Memory B cell (primary cell): ENCODE results near the gene DLG5.

Source experiments
- ATAC-seq: fragments of 150-1000 bp; cut with Tn5 transposase; 2 replicates; pipeline ENCODE4 v1.10.0; 2021; ENCODE audit warnings: low read depth, mild to moderate bottlenecking, moderate library complexity
- DNase-seq, 2 donors: peaks; one replicate each; pipeline ENCODE4 v3.0.0; 2022; ENCODE audit warnings: low spot score in 2 of 2
- H3K27ac Mint-ChIP-seq: one replicate; pipeline ENCODE4 v1.8.0; 2022; ENCODE audit warnings: mild to moderate bottlenecking, moderate library complexity, mixed read lengths
- H3K27me3 Mint-ChIP-seq: one replicate; pipeline ENCODE4 v1.8.0; 2022; ENCODE audit warnings: mixed read lengths
- H3K36me3 Mint-ChIP-seq: one replicate; pipeline ENCODE4 v1.8.0; 2022; ENCODE audit warnings: mild to moderate bottlenecking, mixed read lengths
- H3K4me1 Mint-ChIP-seq: one replicate; pipeline ENCODE4 v1.8.0; 2022; ENCODE audit warnings: mixed read lengths
- H3K4me3 Mint-ChIP-seq: one replicate; pipeline ENCODE4 v1.8.0; 2022; ENCODE audit warnings: mild to moderate bottlenecking, moderate library complexity, mixed read lengths
- H3K9me3 Mint-ChIP-seq: one replicate; pipeline ENCODE4 v1.8.0; 2022; ENCODE audit warnings: mixed read lengths

DLG5 gene

GRCh38 chr10:77850620-77851231, 75.8 kb downstream of the DLG5 start:
- Mint-ChIP-seq H3K4me3 (no peak overlapping the region), H3K36me3 (no peaks in the 10 kb centered on the region), H3K4me1 (no peaks in the 10 kb centered on the region), H3K27me3 (no peaks in the 10 kb centered on the region), H3K9me3 (no peaks in the 10 kb centered on the region), H3K27ac (no peak overlapping the region)
- DNase-seq (no peak), ATAC-seq (no peak)

DNA sequence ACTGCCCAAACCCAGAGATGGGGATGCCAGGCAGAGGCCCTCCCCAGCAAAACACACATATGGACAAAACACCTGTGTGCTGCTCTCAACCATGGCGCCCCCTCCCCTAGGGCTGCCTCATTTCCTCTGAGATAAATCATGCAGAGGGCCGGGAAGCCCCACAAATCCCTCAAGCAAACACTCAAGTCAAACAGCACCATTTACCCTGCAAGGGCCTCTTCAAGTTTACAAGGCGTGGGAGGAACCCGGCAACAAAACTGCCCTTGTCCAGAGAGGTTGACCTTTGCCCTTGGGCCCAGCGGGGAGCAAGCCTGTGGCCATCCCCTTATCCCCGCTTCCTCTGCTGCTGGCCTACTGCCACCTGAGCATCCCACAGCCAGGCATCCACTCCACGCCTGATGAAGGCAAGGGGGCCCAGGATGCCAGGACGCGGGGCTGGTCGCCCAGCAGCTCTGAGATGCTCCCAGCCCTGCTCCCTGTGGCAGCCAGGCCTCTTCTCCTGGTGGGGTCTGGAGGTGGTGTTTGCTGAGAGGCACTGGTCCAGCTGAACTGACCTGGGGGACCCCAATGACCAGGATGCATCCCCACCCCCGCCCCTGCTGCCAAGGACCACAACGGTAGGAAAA, 77.4 kb downstream of the DLG5 start:
- ATAC-seq (no peak), DNase-seq (no peak)
- no peak overlapping the region for H3K4me3 Mint-ChIP-seq
- no peaks in the 10 kb centered on the region for H3K9me3 Mint-ChIP-seq
- no peaks in the 10 kb centered on the region for H3K27me3 Mint-ChIP-seq
- H3K36me3 Mint-ChIP-seq = no peaks in the 10 kb centered on the region
- H3K4me1 Mint-ChIP-seq = no peaks in the 10 kb centered on the region
- no peak overlapping the region for H3K27ac Mint-ChIP-seq

DNA sequence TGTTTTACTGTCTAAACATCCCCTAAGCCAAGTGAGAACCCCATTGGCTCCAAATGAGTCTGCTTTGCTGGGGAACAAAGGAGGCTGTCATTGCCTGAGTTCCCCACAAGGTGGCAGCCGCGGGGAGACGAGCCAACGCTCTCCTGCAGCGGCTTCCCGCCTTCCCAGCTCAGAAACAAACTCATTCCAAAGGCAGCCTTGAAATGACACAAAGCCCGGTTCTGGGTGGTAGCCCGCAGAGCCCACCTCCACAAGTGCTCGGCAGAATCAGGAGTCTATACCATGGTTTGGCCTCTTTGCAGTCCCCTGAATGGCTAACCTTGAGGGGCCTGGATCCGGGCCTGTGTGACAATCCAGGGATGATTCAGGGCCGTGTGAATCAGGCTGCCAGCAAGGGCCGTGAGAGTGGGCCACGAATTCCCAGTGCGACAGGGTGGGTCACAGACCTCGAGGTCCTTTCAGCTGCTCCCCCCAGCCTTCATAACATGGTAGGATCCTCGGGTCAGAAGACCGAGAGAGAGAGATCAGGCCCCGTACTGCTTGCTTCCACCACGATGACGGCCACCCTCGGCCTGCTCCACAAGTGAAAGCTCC, 79.7 kb downstream of the DLG5 start:
- DNase-seq = peak; percentile 54 to 66
- H3K9me3 Mint-ChIP-seq = no peaks in the 10 kb centered on the region

DNA sequence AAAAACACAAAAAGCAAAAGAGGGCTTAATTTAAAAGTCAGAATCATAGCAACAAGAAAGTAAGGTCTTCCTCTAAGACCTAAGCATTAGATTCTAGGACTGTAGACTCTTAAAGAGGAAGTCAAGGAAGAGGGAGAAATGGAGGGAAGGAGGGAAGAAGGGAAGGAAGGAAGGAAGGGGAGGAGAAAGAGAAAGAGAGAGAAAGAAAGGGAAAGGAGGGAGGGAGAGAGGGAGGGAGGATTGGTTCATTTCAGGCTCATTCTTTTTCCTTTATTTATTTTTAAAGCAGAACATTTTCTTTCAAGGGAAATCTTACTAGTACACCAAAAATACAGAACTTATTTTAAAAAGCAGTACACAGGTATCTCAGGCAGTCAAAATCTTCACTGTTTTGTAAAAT, 81.1 kb downstream of the DLG5 start:
- H3K27me3 Mint-ChIP-seq = no peaks in the 10 kb centered on the region
- no peak overlapping the region for H3K27ac Mint-ChIP-seq
- DNase-seq (no peak), ATAC-seq (no peak)
- no peaks in the 10 kb centered on the region for H3K4me1 Mint-ChIP-seq
- H3K36me3 Mint-ChIP-seq = no peaks in the 10 kb centered on the region
- no peaks in the 10 kb centered on the region for H3K9me3 Mint-ChIP-seq
- no peak overlapping the region for H3K4me3 Mint-ChIP-seq

More for the DNA sequence above, 79.7 kb downstream of the DLG5 start:
- peak; percentile 64 for ATAC-seq
- H3K27me3 Mint-ChIP-seq = no peaks in the 10 kb centered on the region
- no peak overlapping the region for H3K27ac Mint-ChIP-seq
- H3K36me3 Mint-ChIP-seq = no peaks in the 10 kb centered on the region
- H3K4me1 Mint-ChIP-seq = no peaks in the 10 kb centered on the region
- H3K4me3 Mint-ChIP-seq = no peak overlapping the region

- no peaks in the 10 kb centered on the region for H3K36me3 Mint-ChIP-seq
- H3K27ac Mint-ChIP-seq = no peak overlapping the region
- ATAC-seq = no peak
- H3K4me1 Mint-ChIP-seq = no peaks in the 10 kb centered on the region
- H3K9me3 Mint-ChIP-seq = no peaks in the 10 kb centered on the region
- H3K27me3 Mint-ChIP-seq = no peaks in the 10 kb centered on the region
- H3K4me3 Mint-ChIP-seq = no peak overlapping the region
- no peak for DNase-seq
These were observed 81.7 kb downstream of the DLG5 start for GRCh38 chr10:77844713-77845445.

GRCh38 chr10:77844177-77844576, 82.4 kb downstream of the DLG5 start:
- ATAC-seq (no peak), DNase-seq (no peak)
- no peak overlapping the region for H3K4me3 Mint-ChIP-seq
- no peaks in the 10 kb centered on the region for H3K27me3 Mint-ChIP-seq
- H3K9me3 Mint-ChIP-seq = no peaks in the 10 kb centered on the region
- no peak overlapping the region for H3K27ac Mint-ChIP-seq
- no peaks in the 10 kb centered on the region for H3K4me1 Mint-ChIP-seq
- H3K36me3 Mint-ChIP-seq = no peaks in the 10 kb centered on the region

DNA sequence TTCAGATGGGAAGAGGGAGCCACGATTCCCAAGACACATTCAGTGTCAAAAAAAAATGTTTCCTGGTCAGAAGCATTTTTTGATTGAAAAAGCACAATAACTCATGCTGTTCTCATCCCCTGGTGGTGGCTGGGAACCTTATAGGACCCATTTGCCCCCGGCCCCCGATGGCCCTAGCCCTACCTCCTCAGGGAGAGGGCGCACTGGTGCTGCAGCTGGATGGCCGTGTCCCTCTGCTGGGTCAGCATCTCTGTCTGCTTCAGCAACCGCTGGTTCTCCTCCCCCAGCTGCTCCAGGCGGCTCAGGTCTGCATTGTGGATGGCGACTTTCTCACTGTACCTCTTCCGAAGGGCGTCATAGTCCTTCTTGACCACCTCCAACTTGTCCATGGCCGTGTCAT, 83.3 kb downstream of the DLG5 start:
- Mint-ChIP-seq H3K36me3 (no peaks in the 10 kb centered on the region), H3K27me3 (no peaks in the 10 kb centered on the region), H3K4me1 (no peaks in the 10 kb centered on the region), H3K4me3 (no peak overlapping the region), H3K27ac (no peak overlapping the region), H3K9me3 (no peaks in the 10 kb centered on the region)
- no peak for ATAC-seq
- no peak for DNase-seq

GRCh38 chr10:77842652-77843212, 83.8 kb downstream of the DLG5 start:
- ATAC-seq (no peak), DNase-seq (no peak)
- Mint-ChIP-seq H3K27me3 (no peaks in the 10 kb centered on the region), H3K9me3 (no peaks in the 10 kb centered on the region), H3K27ac (no peak overlapping the region), H3K36me3 (no peaks in the 10 kb centered on the region), H3K4me1 (peaks cover under 1% of the 10 kb centered on the region), H3K4me3 (no peak overlapping the region)

DNA sequence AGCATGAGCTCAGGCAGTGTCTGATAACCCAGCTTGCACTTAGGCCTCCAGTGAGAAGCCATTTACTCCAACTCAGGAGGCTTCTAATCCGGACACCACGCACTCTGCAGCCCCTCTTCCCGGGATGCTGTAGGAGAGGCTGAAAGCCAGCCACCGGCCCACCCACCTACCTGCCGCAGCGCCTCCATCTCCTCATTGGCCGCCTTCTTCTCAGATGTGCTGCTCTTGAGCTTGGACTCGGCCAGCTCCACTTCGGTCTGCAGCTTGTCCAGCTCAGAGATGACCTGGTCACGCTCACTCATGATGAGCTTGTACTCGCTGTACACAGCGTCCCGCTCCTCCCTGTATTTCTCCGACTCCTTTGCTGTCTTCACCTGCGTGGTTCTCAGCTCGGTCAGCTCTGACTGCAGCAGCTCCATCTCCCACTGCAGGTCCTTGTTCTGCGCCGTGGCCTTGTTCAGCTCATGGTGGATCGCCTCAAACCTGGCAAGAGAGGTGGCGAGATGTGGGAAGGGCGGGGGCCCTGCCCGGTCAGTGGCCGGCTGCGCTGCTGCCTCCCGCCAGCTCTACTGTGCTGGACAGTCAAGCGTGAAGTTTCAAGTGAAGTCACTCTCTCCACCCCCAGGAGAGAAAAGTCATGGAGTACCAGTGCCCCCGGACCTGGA, 84.7 kb downstream of the DLG5 start:
- H3K36me3 Mint-ChIP-seq = no peaks in the 10 kb centered on the region
- H3K9me3 Mint-ChIP-seq = no peaks in the 10 kb centered on the region
- DNase-seq = no peak
- no peak overlapping the region for H3K4me3 Mint-ChIP-seq
- H3K27me3 Mint-ChIP-seq = no peaks in the 10 kb centered on the region
- H3K4me1 Mint-ChIP-seq = peaks cover 4% of the 10 kb centered on the region
- H3K27ac Mint-ChIP-seq = no peak overlapping the region
- ATAC-seq = no peak

DNA sequence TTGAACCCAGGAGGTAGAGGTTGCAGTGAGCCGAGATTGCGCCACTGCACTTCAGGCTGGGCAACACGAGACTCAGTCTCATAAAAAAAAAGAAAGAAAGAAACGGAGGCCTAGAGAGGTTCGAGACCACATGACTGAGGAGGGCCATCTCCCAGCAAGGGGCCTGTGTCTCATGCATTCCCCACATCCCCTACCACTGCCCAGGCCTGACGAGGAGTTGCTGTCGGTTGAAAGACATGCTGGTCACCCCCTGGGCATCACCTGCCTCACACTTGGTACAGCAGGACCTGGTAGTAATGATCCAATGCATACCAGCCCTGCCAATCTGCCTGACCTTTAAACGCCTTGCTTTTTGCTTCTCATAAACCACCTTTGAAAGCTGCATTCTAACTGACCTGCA, 85.9 kb downstream of the DLG5 start:
- H3K27me3 Mint-ChIP-seq = no peaks in the 10 kb centered on the region
- DNase-seq (no peak), ATAC-seq (no peak)
- no peaks in the 10 kb centered on the region for H3K36me3 Mint-ChIP-seq
- no peak overlapping the region for H3K27ac Mint-ChIP-seq
- peaks cover 7% of the 10 kb centered on the region for H3K4me1 Mint-ChIP-seq
- no peaks in the 10 kb centered on the region for H3K9me3 Mint-ChIP-seq
- H3K4me3 Mint-ChIP-seq = no peak overlapping the region

GRCh38 chr10:77837925-77838595, 88.5 kb downstream of the DLG5 start:
- Mint-ChIP-seq H3K27ac (no peak overlapping the region), H3K9me3 (no peaks in the 10 kb centered on the region), H3K4me3 (no peak overlapping the region), H3K27me3 (no peaks in the 10 kb centered on the region), H3K4me1 (peaks cover 12% of the 10 kb centered on the region), H3K36me3 (no peaks in the 10 kb centered on the region)
- no peak for ATAC-seq
- DNase-seq = no peak

DNA sequence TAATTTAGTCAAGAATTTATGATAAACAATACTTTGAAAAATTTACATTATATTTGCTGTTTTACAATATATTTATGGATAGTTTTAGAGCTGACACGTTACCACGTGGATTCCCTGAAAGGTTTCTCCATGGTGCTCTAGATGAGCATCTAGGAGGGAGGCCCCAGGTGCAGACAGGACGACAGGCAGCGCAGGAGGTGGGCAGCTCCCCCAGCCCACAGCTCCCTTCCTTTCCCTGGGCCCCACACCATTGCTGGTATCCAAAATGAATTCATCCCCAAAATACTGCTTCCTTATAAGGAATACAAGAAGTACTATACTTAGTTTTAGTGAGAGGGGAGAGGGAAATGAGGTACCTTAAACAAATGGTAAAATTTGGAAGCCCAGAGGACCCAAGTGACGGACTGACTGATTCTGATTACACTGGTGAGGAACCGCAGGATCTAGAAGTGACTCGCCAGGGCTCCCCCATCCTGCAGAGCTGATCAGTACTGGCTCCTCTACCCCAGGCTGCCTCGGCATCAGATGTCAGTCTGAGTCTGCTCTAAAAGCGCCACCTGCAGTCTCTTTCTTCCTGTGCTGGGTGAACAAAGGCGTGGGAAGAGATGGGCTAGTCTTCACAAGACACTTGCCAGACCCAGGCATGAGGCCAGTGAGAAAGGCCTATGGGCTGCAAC, 89.2 kb downstream of the DLG5 start:
- H3K4me3 Mint-ChIP-seq = no peak overlapping the region
- H3K9me3 Mint-ChIP-seq = no peaks in the 10 kb centered on the region
- H3K27me3 Mint-ChIP-seq = no peaks in the 10 kb centered on the region
- H3K4me1 Mint-ChIP-seq = peaks cover 12% of the 10 kb centered on the region
- no peaks in the 10 kb centered on the region for H3K36me3 Mint-ChIP-seq
- DNase-seq = peak in 1 of 2 donors; percentile 33
- ATAC-seq = peak; percentile 76
- no peak overlapping the region for H3K27ac Mint-ChIP-seq

DNA sequence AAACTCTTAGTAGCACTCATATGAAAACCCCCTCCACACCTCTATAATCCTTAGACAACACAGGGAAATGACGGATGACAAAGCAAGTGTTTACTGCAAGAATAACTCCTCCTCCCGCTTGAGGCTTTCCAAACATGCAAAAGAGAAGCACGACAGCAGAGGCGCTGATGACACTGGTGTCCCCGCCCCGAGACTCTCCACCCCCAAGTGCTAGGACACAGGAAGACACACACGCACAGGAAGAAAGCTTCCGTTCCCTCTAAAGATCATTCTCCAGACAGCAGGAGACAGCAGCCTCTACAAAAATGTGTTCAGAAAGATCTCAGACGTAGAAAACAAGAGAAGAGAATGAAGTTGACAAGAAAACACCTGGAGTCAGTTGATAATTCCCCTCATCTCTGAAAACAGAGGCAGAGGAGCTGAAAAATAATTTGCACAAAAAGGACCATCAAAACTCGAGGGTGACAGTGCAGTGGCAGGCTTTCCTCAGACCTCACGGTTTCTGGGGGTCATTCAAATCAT, 90.2 kb downstream of the DLG5 start:
- H3K4me1 Mint-ChIP-seq = peaks cover 12% of the 10 kb centered on the region

More for the DNA sequence above, 90.2 kb downstream of the DLG5 start:
- no peaks in the 10 kb centered on the region for H3K36me3 Mint-ChIP-seq
- H3K27me3 Mint-ChIP-seq = no peaks in the 10 kb centered on the region
- peak; percentile 83 for ATAC-seq
- peak overlapping the region; percentile 72 for H3K4me3 Mint-ChIP-seq
- peak overlapping the region; percentile 87 for H3K27ac Mint-ChIP-seq
- peak in 1 of 2 donors; percentile 32 for DNase-seq
- H3K9me3 Mint-ChIP-seq = no peaks in the 10 kb centered on the region
